ENCODE measurements around the gene BIN2.
"Not testable (repeated sequence)": the region's sequence is repeated elsewhere in the genome, so short reads cannot be mapped to it uniquely, and the experiment has no call there.

Gene BIN2

DNA sequence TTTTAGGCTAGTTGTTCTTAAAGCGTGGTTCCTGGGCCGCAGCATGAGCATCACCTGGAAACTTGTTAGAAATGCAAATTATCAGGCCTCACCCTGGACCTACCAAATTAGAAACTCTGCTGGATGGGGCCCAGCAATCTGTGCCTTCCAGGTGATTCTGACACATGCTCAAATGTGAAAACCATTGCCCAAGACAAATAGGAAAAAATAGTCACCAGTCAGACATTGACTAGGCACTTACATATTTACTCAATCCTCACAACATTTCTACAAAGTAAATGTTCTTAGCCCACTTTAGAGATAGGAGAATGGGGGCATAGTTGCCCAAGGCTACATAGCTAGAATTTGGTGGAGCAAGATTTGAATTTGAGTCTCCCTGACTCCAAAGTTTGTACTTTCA is 19.2 kb upstream of the BIN2 start:
- no peak for DNase-seq

- no peak for DNase-seq
Measured at GRCh38 chr12:51342416-51342815, 18.4 kb upstream of the BIN2 start.

GRCh38 chr12:51341251-51342007 is 17.5 kb upstream of the BIN2 start:
- DNase-seq = peak; percentile 48

DNA sequence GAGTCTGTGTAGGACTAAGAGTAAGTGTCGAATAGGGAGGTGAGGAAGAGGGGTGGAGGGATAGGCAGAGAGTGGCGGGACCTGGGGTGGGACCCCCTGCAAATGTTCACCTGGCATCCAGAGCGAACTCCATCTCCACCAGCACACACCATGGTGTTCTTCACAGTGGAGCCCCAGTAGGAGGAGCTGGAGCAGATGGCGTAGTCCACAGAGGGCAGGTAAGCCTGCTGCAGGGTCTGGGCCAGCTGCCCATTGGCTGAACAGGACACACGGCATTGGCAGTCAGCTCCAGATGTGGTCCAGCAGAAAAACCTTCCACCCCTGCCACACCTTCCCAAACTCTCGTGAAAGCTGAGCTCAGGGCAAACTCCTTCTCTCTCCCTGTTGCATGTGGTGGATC is 15.8 kb upstream of the BIN2 start:
- DNase-seq = no peak

GRCh38 chr12:51337336-51337735 is 13.4 kb upstream of the BIN2 start:
- DNase-seq = not testable (repeated sequence)

DNA sequence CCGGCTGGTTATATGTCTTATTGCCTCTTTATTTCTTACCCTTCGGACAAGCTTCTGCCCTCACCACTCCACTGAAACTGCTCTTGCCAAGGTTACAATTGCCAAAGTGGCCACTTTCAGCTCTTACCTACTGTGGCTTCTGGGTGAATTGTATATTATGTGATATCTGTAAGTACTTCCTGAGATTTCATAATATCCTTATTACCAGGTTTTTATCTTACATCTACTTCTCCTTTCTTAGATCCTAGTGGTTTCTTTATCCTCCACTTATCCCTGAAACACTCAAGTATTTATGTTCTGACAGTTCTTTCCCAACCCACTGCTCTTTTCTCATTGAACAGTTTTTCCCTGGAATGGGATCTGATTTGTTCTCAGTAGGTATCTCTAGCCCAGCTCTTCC is 12.0 kb upstream of the BIN2 start:
- no peak for DNase-seq

DNA sequence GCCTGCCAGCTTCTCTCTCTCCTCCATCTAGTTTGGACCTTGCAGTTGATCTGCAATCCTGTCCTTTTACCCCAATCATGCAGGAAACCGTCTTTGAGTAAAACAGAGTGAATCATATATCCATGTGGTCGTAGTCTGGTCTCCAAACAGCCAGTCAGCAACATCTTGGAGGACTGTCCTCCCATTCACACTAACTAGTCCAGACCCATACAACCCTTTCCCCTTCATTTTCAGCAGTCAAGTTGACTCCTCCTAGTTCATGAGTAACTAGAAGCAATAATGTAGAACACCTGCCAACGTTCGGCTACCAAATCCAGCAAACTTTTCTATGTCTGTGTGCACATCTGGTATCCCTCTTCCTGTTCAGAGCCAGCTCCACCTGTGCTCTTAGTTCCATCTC is 10.8 kb upstream of the BIN2 start:
- DNase-seq = no peak

- no peak for DNase-seq
Measured at GRCh38 chr12:51333536-51333935, 9.6 kb upstream of the BIN2 start.

- DNase-seq = no peak
Measured at GRCh38 chr12:51330186-51330585, 6.2 kb upstream of the BIN2 start.

- no peak for DNase-seq
Measured at GRCh38 chr12:51329742-51330141, 5.8 kb upstream of the BIN2 start.

DNA sequence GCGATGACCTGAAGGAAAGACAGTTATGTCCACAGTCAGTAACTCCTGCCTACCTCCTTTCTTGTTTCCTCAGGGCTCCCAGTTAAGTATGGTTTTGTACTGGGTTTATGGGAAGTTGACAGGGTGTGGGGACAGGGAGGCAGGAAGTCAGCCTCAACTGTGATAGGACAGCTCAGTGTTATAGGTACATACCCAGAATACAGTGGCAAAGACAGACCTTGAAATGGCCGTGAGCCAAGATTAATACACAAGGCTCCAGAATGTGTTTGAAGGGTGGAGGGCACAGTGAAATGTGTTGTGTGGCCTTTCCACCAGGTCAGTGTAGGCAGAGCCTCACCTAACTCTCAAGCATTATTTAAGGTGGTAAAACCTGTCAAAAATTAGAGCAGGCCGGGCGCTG is 4.6 kb upstream of the BIN2 start:
- DNase-seq = no peak

DNA sequence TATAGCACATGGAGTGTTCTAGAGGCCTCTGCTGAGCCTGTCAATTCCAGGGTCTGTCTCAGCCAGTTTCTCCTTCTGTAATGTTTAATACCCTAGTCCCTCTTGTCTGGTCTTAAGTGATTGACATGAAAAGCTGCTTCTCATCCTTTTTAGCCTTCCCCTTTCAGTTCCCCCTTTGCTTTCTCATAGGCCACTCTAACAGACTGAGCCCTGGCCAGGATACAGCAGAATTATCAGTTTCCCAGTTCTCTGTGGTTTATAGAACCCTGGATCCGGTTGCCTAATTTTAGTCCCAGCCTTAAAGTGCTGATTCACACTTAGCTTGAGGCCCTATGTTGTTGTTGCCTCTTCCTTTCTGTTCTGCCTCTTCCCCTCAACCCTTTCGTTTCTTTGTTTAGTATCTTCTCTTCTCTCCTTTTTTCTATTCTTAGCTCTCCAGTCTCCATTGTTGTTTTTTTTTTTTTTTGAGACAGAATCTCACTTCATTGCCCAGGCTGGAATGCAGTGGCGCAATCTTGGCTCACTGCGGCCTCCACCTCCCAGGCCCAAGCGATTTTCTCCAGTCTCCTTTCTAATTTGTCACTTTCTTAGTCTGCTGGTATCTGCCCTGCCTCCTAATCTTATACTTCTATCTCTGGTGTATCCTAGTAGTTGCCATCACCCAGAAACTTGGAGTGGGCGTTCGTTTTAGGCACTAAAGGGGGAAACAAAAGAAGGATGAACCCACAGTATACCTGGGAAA is 2.9 kb upstream of the BIN2 start:
- no peak for DNase-seq

- no peak for DNase-seq
Measured at GRCh38 chr12:51324953-51325352, 979 bp upstream of the BIN2 start.

- DNase-seq = no peak
Measured at GRCh38 chr12:51323317-51323960, 535 bp downstream of the BIN2 start.

DNA sequence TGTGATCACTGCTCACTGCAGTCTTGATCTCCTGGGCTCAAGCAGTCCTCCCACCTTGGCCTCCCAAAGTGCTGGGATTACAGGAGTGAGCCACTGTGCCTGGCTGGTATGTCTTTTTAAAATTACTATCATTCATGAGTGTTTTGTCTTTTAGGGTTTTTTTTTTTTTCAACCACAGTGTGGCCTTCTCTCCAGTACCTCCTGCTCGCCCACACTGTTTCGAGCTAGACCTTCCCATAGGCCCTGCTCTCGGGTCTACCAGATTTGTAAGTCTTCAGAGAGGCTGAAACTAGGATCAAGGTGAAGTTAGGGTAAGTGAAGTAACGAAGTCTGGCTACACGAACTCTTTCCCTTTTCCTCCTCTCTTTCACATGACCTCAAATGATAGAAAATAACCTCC is 1.5 kb downstream of the BIN2 start:
- DNase-seq = no peak

GRCh38 chr12:51321882-51322281 is 2.1 kb downstream of the BIN2 start:
- DNase-seq = no peak

GRCh38 chr12:51320695-51321320 is 3.2 kb downstream of the BIN2 start:
- no peak for DNase-seq

DNA sequence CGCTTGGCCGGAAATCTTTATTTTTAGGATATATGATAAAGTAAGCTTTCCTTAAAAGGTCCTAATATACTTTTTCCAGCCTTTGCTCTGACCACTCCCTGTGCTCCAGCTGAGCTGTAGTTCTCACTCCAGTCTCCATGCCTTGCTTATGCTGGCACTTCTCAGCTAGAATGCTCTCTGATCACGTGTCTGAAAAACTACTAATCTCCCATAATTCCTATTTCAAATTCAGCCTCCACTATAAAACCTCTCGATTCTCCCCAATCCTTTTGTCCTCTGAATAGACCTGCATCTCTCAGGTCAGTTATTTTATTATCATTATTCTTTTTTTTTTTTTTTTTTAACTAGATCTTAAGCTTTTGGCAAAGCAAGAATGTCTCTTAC is 3.7 kb downstream of the BIN2 start:
- no peak for DNase-seq

- DNase-seq = no peak
Measured at GRCh38 chr12:51318846-51319599, 5.0 kb downstream of the BIN2 start.

DNA sequence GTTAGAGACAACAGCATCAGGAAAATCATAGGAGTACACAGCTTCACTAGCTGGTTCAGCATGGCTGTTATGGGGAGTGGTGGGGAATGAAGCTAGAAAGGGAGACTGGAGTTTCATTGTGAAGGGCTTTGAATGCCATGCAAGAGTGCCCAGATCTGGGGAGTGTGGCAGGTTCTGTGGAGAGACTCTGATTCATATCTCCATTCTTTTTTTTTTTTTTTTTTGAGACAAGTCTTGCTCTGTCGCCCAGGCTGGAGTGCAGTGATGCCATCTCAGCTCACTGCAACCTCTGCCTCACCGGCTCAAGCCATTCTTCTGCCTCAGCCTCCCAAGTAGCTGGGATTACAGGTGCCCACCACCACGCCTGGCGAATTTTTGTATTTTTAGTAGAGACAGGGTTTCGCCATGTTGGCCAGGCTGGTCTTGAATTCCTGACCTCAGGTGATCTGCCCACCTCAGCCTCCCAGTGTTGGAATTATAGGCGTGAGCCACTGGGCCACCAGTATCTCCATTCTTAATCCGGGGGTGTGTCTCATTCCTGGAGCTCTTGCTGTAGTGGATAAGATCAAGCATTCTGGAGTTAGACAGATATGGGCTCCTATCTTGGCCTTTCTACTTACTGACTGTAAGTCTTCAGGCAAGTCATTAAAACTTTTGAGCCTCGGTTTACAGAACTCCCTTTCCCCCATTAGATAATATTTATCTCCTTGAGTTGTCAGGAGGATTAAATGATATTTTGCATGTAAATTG is 5.7 kb downstream of the BIN2 start:
- DNase-seq = not testable (repeated sequence)

- DNase-seq = no peak
Measured at GRCh38 chr12:51311389-51311788, 12.6 kb downstream of the BIN2 start.

Measured in NCI-H2171 (cell line).